ENCODE data around the gene PPFIA4. TPM values are rescaled to one million over a fixed set of nuclear protein-coding genes. Genes with fewer than 3 reads are reported as not detected.
A peak's percentile ranks its signal among the peaks of the same experiment; 100 is the strongest.

The PPFIA4 gene
- total and polyA plus RNA-seq, 11 donors = 11.2 to 50.3 (median 35.5) TPM

GRCh38 chr1:203033917-203034316 lies 7.6 kb downstream of the PPFIA4 start:
- peaks cover 0 to 54% (median 31%) of the 10 kb centered on the region in 12 donors for H3K4me1 ChIP-seq
- WGBS, 4 donors = 80 to 94% (median 91%) methylated on average over 2 of the region's 2 CpGs
- H3K36me3 ChIP-seq = no peaks in the 10 kb centered on the region
- ATAC-seq (no peak), DNase-seq (peak in 1 of 5 donors; percentile 20)
- H3K27me3 ChIP-seq = no peaks in the 10 kb centered on the region
- no peak overlapping the region for H3K27ac ChIP-seq
- intact Hi-C loops (cut with DNase I) = loop anchor here in 2 of 10 donors (10.0 kb wide), 2 partner anchors 301 to 311 kb away; no protein-coding TSS in a partner anchor
- H3K9me3 ChIP-seq = no peaks in the 10 kb centered on the region
- TF ChIP-seq, protein P1, sequence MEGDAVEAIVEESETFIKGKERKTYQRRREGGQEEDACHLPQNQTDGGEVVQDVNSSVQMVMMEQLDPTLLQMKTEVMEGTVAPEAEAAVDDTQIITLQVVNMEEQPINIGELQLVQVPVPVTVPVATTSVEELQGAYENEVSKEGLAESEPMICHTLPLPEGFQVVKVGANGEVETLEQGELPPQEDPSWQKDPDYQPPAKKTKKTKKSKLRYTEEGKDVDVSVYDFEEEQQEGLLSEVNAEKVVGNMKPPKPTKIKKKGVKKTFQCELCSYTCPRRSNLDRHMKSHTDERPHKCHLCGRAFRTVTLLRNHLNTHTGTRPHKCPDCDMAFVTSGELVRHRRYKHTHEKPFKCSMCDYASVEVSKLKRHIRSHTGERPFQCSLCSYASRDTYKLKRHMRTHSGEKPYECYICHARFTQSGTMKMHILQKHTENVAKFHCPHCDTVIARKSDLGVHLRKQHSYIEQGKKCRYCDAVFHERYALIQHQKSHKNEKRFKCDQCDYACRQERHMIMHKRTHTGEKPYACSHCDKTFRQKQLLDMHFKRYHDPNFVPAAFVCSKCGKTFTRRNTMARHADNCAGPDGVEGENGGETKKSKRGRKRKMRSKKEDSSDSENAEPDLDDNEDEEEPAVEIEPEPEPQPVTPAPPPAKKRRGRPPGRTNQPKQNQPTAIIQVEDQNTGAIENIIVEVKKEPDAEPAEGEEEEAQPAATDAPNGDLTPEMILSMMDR (IDR thresholded peaks at IDR 0.05) = no peak
- TF ChIP-seq POLR2A (IDR thresholded peaks at IDR 0.05) = no peak
- H3K4me3 ChIP-seq = no peak overlapping the region

DNA sequence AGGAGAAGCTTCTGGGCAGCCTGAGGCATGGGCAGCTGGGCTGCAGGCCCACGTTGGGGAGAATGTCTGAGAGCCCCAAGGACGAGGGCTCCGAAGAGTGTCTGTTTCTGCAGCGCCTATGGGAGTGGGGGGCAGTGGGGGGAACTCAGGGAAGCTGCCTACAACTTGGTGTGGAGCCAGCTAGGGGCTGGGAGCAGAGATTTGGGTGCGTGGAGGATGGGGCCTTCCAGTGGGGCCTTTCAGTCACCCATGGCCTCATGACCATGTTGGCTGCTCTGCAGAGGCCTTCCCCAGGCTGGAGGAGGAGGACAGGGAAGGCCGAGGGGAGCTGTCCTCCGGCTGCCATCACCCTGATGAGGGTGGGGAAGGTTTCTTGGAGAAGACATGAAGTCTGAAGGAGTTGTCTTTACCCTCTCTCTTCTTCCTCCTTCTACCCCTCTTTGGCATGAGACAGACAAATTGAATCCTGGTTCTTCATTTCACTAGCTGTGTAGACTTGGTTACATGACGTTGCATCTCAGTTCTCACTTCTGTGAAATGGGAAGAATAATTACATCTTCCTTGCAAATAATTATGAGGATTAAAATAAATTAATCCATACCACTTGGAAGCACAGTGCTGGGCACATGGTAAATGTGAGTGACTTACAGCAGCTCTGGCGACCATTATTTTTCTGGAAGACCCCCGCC lies 8.3 kb downstream of the PPFIA4 start:
- ATAC-seq (no peak), DNase-seq (peak in 1 of 5 donors; percentile 52)
- intact Hi-C loops (cut with DNase I) = loop anchor here in 7 of 10 donors (5.0 to 10.0 kb wide), 5 partner anchors 93 to 310 kb away; partner anchors contain the start of gene ADORA1 (in 6 of the 7)
- Histone ChIP-seq H3K9me3 (no peaks in the 10 kb centered on the region), H3K4me3 (no peak overlapping the region), H3K4me1 (peaks cover 0 to 54% (median 30%) of the 10 kb centered on the region in 12 donors), H3K27me3 (peaks cover 0 to 1% (median 0%) of the 10 kb centered on the region in 9 donors), H3K27ac (peak overlapping the region in 1 of 12 donors; percentile 88), H3K36me3 (no peaks in the 10 kb centered on the region)
- no peak for TF ChIP-seq POLR2A (IDR thresholded peaks at IDR 0.05)
- TF ChIP-seq, protein P1 (IDR thresholded peaks at IDR 0.05) = no peak
- WGBS, 4 donors = 83 to 92% (median 85%) methylated on average over 10 of the region's 10 CpGs

DNA sequence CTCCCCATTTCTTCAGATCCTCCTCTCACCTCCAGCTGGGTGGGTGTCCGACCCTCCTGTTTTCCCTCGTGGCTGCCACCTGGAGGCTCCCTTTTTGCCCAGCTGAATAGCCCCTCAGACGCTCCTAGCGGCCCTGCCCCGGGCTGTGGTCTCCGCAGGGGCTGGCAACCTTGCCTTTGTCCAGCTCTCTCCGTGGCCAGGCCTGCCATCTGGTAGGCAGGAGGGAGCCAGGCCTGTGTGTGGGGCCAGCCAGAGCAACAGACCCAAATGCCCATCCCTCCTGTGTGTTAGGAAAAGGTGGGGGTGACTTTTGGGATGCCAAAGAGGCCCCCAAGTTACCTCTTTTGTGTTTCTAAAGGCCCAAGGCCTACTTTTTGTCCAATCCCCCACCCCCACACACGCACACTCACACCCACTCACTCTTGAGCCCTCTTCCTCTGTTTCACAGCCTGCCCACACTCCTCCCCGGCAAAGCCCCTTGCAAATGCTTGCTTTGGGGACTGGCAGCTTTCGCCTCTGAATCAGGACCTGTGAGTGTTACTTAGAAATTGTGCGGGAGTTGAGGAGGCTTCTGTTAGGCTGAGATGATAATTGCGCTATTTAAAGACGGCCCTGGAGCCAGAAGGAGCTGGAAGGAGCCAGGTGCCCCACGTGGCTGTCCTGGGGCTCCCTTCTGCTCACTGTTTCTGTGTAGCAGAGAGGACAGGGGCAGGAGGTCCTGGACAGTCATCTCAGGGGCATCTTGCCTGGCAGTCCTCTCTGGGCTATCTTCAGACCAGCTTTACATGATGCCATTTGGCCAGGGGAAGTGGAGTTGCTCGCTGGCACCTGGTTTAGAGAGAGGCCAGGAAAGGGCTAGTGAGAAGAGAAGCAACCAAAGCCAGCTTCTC lies 9.1 kb downstream of the PPFIA4 start:
- 61 to 69% (median 66%) methylated on average over 14 to 15 of the region's 15 CpGs for WGBS, 4 donors
- H3K4me3 ChIP-seq = no peak overlapping the region

More for the DNA sequence above, 9.1 kb downstream of the PPFIA4 start:
- ATAC-seq = no peak
- H3K27me3 ChIP-seq = peaks cover 0 to 5% (median 0%) of the 10 kb centered on the region in 9 donors
- DNase-seq = peak in 1 of 5 donors; percentile 31
- no peak for TF ChIP-seq POLR2A (IDR thresholded peaks at IDR 0.05)
- TF ChIP-seq, protein P1 (IDR thresholded peaks at IDR 0.05) = no peak
- no peaks in the 10 kb centered on the region for H3K36me3 ChIP-seq
- peaks cover 0 to 58% (median 34%) of the 10 kb centered on the region in 12 donors for H3K4me1 ChIP-seq
- no peaks in the 10 kb centered on the region for H3K9me3 ChIP-seq
- H3K27ac ChIP-seq = peak overlapping the region in 8 of 12 donors; percentile 15 to 90 (median 51)
- intact Hi-C loops (cut with DNase I) = loop anchor here in 7 of 10 donors (5.0 to 10.0 kb wide), 5 partner anchors 92 to 309 kb away; partner anchors contain the start of gene ADORA1 (in 6 of the 7)
